Parathyroid adenoma (tissue), 2 donors: ENCODE results near the gene OLR1.

Experiments used
- H2AFZ ChIP-seq: fragments of 300-600 bp; sonication (generic); one replicate; pipeline ENCODE4 v1.7.0; 2017; ENCODE audit warnings: antibody characterized with exemption, mild to moderate bottlenecking
- H3K27ac ChIP-seq: fragments of 300-600 bp; sonication (generic); one replicate; pipeline ENCODE4 v1.7.0; 2017
- H3K27me3 ChIP-seq: fragments of 300-600 bp; sonication (generic); one replicate; pipeline ENCODE4 v1.7.0; 2017; ENCODE audit warnings: low read length; ENCODE audit not compliant: control insufficient read depth, insufficient read depth
- H3K36me3 ChIP-seq: fragments of 300-600 bp; sonication (generic); one replicate; pipeline ENCODE4 v1.7.0; 2017; ENCODE audit warnings: low read length; ENCODE audit not compliant: control insufficient read depth, insufficient read depth
- H3K4me1 ChIP-seq: fragments of 300-600 bp; sonication (generic); one replicate; pipeline ENCODE4 v1.7.0; 2017; ENCODE audit warnings: control low read depth
- H3K4me2 ChIP-seq: fragments of 300-600 bp; sonication (generic); one replicate; pipeline ENCODE4 v1.7.0; 2017; ENCODE audit warnings: low read length
- H3K4me3 ChIP-seq: fragments of 300-600 bp; sonication (generic); one replicate; pipeline ENCODE4 v1.7.0; 2017; ENCODE audit warnings: low read depth, low read length
- H3K79me2 ChIP-seq: fragments of 300-600 bp; sonication (generic); one replicate; pipeline ENCODE4 v1.7.0; 2017; ENCODE audit warnings: control low read depth
- H3K9ac ChIP-seq: fragments of 300-600 bp; sonication (generic); one replicate; pipeline ENCODE4 v1.7.0; 2017; ENCODE audit warnings: mild to moderate bottlenecking
- H3K9me3 ChIP-seq: fragments of 300-600 bp; sonication (generic); one replicate; pipeline ENCODE4 v1.7.0; 2017; ENCODE audit warnings: low read length; ENCODE audit not compliant: control insufficient read depth
- CTCF ChIP-seq: fragments of 300-600 bp; sonication (generic); IDR thresholded peaks from one replicate; pipeline ENCODE4 v1.7.0; 2017; ENCODE audit warnings: antibody characterized with exemption, mild to moderate bottlenecking
- donor health status: primary hyperparathyroidism.

The OLR1 gene

GRCh38 chr12:10126413-10126812 lies 45.5 kb downstream of the OLR1 start:
- Histone ChIP-seq H3K27ac (no peak overlapping the region), H3K4me3 (no peak overlapping the region), H3K9me3 (no peaks in the 10 kb centered on the region), H3K9ac (no peak overlapping the region), H3K79me2 (no peaks in the 10 kb centered on the region), H3K4me1 (no peaks in the 10 kb centered on the region), H3K4me2 (no peak overlapping the region), H3K36me3 (no peaks in the 10 kb centered on the region), H2AFZ (no peak overlapping the region), H3K27me3 (no peaks in the 10 kb centered on the region)
- no peak for TF ChIP-seq CTCF

- H3K27ac ChIP-seq = no peak overlapping the region
- H3K9ac ChIP-seq = no peak overlapping the region
- H3K79me2 ChIP-seq = no peaks in the 10 kb centered on the region
- no peak overlapping the region for H2AFZ ChIP-seq
- H3K4me1 ChIP-seq = no peaks in the 10 kb centered on the region
- H3K4me2 ChIP-seq = no peak overlapping the region
- no peaks in the 10 kb centered on the region for H3K9me3 ChIP-seq
- H3K27me3 ChIP-seq = no peaks in the 10 kb centered on the region
- no peak overlapping the region for H3K4me3 ChIP-seq
- TF ChIP-seq CTCF = no peak
- H3K36me3 ChIP-seq = no peaks in the 10 kb centered on the region
These were observed 49.2 kb downstream of the OLR1 start for GRCh38 chr12:10122689-10123088.

- H3K36me3 ChIP-seq = no peaks in the 10 kb centered on the region
- no peak overlapping the region for H2AFZ ChIP-seq
- no peak overlapping the region for H3K4me3 ChIP-seq
- H3K9me3 ChIP-seq = no peaks in the 10 kb centered on the region
- no peaks in the 10 kb centered on the region for H3K4me1 ChIP-seq
- no peak overlapping the region for H3K4me2 ChIP-seq
- TF ChIP-seq CTCF = no peak
- H3K27me3 ChIP-seq = no peaks in the 10 kb centered on the region
- no peak overlapping the region for H3K27ac ChIP-seq
- no peak overlapping the region for H3K9ac ChIP-seq
- no peaks in the 10 kb centered on the region for H3K79me2 ChIP-seq
These were observed 50.7 kb downstream of the OLR1 start for GRCh38 chr12:10121278-10121677.

- no peaks in the 10 kb centered on the region for H3K36me3 ChIP-seq
- no peak overlapping the region for H2AFZ ChIP-seq
- no peak overlapping the region for H3K9ac ChIP-seq
- H3K79me2 ChIP-seq = no peaks in the 10 kb centered on the region
- no peak overlapping the region for H3K4me2 ChIP-seq
- H3K9me3 ChIP-seq = no peaks in the 10 kb centered on the region
- TF ChIP-seq CTCF = no peak
- H3K4me3 ChIP-seq = no peak overlapping the region
- no peak overlapping the region for H3K27ac ChIP-seq
- no peaks in the 10 kb centered on the region for H3K4me1 ChIP-seq
- H3K27me3 ChIP-seq = no peaks in the 10 kb centered on the region
These were observed 52.9 kb downstream of the OLR1 start for GRCh38 chr12:10119066-10119465.

- no peak overlapping the region for H3K9ac ChIP-seq
- H3K4me3 ChIP-seq = no peak overlapping the region
- H3K27ac ChIP-seq = no peak overlapping the region
- H3K79me2 ChIP-seq = no peaks in the 10 kb centered on the region
- H3K36me3 ChIP-seq = no peaks in the 10 kb centered on the region
- no peaks in the 10 kb centered on the region for H3K4me1 ChIP-seq
- H3K9me3 ChIP-seq = no peaks in the 10 kb centered on the region
- TF ChIP-seq CTCF = no peak
- no peak overlapping the region for H2AFZ ChIP-seq
- no peak overlapping the region for H3K4me2 ChIP-seq
- no peaks in the 10 kb centered on the region for H3K27me3 ChIP-seq
These were observed 56.0 kb downstream of the OLR1 start for GRCh38 chr12:10115890-10116289.
